ENCODE results near the gene RPS23. TPM values are rescaled to one million over a fixed set of nuclear protein-coding genes. Genes with fewer than 3 reads are reported as not detected.

Gene RPS23
- total RNA-seq, 1 donor = 2,597 TPM

GRCh38 chr5:82244854-82245635 is 33.1 kb downstream of the RPS23 start:
- no peak overlapping the region for H3K4me3 ChIP-seq (ENCODE audit: insufficient read depth, low read length)
- H4K20me1 ChIP-seq (ENCODE audit: insufficient read depth, low read length) = no peaks in the 10 kb centered on the region
- H3K27me3 ChIP-seq (ENCODE audit: insufficient read depth, low read length) = no peaks in the 10 kb centered on the region
- H3K4me2 ChIP-seq (ENCODE audit: insufficient read depth, low read length) = peak overlapping the region; percentile 0
- no peaks in the 10 kb centered on the region for H3K36me3 ChIP-seq (ENCODE audit: insufficient read depth, low read length)
- no peaks in the 10 kb centered on the region for H3K9me3 ChIP-seq (ENCODE audit: low read depth, low read length)
- no peak overlapping the region for H2AFZ ChIP-seq (ENCODE audit: low read length)
- TF ChIP-seq, protein P1, sequence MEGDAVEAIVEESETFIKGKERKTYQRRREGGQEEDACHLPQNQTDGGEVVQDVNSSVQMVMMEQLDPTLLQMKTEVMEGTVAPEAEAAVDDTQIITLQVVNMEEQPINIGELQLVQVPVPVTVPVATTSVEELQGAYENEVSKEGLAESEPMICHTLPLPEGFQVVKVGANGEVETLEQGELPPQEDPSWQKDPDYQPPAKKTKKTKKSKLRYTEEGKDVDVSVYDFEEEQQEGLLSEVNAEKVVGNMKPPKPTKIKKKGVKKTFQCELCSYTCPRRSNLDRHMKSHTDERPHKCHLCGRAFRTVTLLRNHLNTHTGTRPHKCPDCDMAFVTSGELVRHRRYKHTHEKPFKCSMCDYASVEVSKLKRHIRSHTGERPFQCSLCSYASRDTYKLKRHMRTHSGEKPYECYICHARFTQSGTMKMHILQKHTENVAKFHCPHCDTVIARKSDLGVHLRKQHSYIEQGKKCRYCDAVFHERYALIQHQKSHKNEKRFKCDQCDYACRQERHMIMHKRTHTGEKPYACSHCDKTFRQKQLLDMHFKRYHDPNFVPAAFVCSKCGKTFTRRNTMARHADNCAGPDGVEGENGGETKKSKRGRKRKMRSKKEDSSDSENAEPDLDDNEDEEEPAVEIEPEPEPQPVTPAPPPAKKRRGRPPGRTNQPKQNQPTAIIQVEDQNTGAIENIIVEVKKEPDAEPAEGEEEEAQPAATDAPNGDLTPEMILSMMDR (IDR thresholded peaks at IDR 0.05; ENCODE audit: extremely low read depth, low read depth, low read length) = peak; percentile 24
- no peak overlapping the region for H3K27ac ChIP-seq (ENCODE audit: low read depth, low read length)
- no peaks in the 10 kb centered on the region for H3K79me2 ChIP-seq (ENCODE audit: insufficient read depth, low read length)
- H3K4me1 ChIP-seq (ENCODE audit: insufficient read depth, low read length) = no peaks in the 10 kb centered on the region
- peak; percentile 25 for DNase-seq (ENCODE audit: insufficient read length, low spot score, missing footprints)

GRCh38 chr5:82244151-82244550 is 34.0 kb downstream of the RPS23 start:
- Histone ChIP-seq H3K27me3 (ENCODE audit: insufficient read depth, low read length) (no peaks in the 10 kb centered on the region), H3K36me3 (ENCODE audit: insufficient read depth, low read length) (no peaks in the 10 kb centered on the region), H3K4me3 (ENCODE audit: insufficient read depth, low read length) (no peak overlapping the region), H4K20me1 (ENCODE audit: insufficient read depth, low read length) (no peaks in the 10 kb centered on the region), H2AFZ (ENCODE audit: low read length) (no peak overlapping the region), H3K4me1 (ENCODE audit: insufficient read depth, low read length) (no peaks in the 10 kb centered on the region), H3K79me2 (ENCODE audit: insufficient read depth, low read length) (no peaks in the 10 kb centered on the region), H3K9me3 (ENCODE audit: low read depth, low read length) (no peaks in the 10 kb centered on the region), H3K4me2 (ENCODE audit: insufficient read depth, low read length) (no peak overlapping the region), H3K27ac (ENCODE audit: low read depth, low read length) (no peak overlapping the region)
- no peak for DNase-seq (ENCODE audit: insufficient read length, low spot score, missing footprints)
- TF ChIP-seq, protein P1 (IDR thresholded peaks at IDR 0.05; ENCODE audit: extremely low read depth, low read depth, low read length) = no peak

GRCh38 chr5:82234885-82235284 is 43.3 kb downstream of the RPS23 start:
- Histone ChIP-seq H3K79me2 (ENCODE audit: insufficient read depth, low read length) (no peaks in the 10 kb centered on the region), H3K4me3 (ENCODE audit: insufficient read depth, low read length) (no peak overlapping the region), H3K9me3 (ENCODE audit: low read depth, low read length) (no peaks in the 10 kb centered on the region), H4K20me1 (ENCODE audit: insufficient read depth, low read length) (no peaks in the 10 kb centered on the region), H3K27me3 (ENCODE audit: insufficient read depth, low read length) (no peaks in the 10 kb centered on the region), H3K4me2 (ENCODE audit: insufficient read depth, low read length) (no peak overlapping the region), H2AFZ (ENCODE audit: low read length) (no peak overlapping the region), H3K4me1 (ENCODE audit: insufficient read depth, low read length) (peaks cover 3% of the 10 kb centered on the region), H3K36me3 (ENCODE audit: insufficient read depth, low read length) (no peaks in the 10 kb centered on the region), H3K27ac (ENCODE audit: low read depth, low read length) (no peak overlapping the region)
- peak; percentile 3 for DNase-seq (ENCODE audit: insufficient read length, low spot score, missing footprints)
- TF ChIP-seq, protein P1 (IDR thresholded peaks at IDR 0.05; ENCODE audit: extremely low read depth, low read depth, low read length) = no peak

GRCh38 chr5:82225525-82226172 is 52.5 kb downstream of the RPS23 start:
- Histone ChIP-seq H3K4me2 (ENCODE audit: insufficient read depth, low read length) (peak overlapping the region; percentile 60), H3K9me3 (ENCODE audit: low read depth, low read length) (no peaks in the 10 kb centered on the region), H3K79me2 (ENCODE audit: insufficient read depth, low read length) (no peaks in the 10 kb centered on the region), H3K27ac (ENCODE audit: low read depth, low read length) (no peak overlapping the region), H3K36me3 (ENCODE audit: insufficient read depth, low read length) (no peaks in the 10 kb centered on the region), H2AFZ (ENCODE audit: low read length) (peak overlapping the region; percentile 67), H3K4me3 (ENCODE audit: insufficient read depth, low read length) (no peak overlapping the region), H3K4me1 (ENCODE audit: insufficient read depth, low read length) (no peaks in the 10 kb centered on the region), H4K20me1 (ENCODE audit: insufficient read depth, low read length) (no peaks in the 10 kb centered on the region), H3K27me3 (ENCODE audit: insufficient read depth, low read length) (no peaks in the 10 kb centered on the region)
- peak; percentile 38 for DNase-seq (ENCODE audit: insufficient read length, low spot score, missing footprints)
- TF ChIP-seq, protein P1 (IDR thresholded peaks at IDR 0.05; ENCODE audit: extremely low read depth, low read depth, low read length) = peak; percentile 95
